ENCODE data around the gene LRRC55. TPM values are rescaled to one million over a fixed set of nuclear protein-coding genes. Genes with fewer than 3 reads are reported as not detected.

The LRRC55 gene
- total RNA-seq, 2 donors from 2014 or later: 0.04 TPM; not detected in 1

GRCh38 chr11:57240007-57240406, 58.3 kb downstream of the LRRC55 start:
- H3K36me3 Mint-ChIP-seq (ENCODE audit: low read depth): no peaks in the 10 kb centered on the region
- H3K4me1 Mint-ChIP-seq: peaks cover 55% of the 10 kb centered on the region
- TF ChIP-seq, protein P1, sequence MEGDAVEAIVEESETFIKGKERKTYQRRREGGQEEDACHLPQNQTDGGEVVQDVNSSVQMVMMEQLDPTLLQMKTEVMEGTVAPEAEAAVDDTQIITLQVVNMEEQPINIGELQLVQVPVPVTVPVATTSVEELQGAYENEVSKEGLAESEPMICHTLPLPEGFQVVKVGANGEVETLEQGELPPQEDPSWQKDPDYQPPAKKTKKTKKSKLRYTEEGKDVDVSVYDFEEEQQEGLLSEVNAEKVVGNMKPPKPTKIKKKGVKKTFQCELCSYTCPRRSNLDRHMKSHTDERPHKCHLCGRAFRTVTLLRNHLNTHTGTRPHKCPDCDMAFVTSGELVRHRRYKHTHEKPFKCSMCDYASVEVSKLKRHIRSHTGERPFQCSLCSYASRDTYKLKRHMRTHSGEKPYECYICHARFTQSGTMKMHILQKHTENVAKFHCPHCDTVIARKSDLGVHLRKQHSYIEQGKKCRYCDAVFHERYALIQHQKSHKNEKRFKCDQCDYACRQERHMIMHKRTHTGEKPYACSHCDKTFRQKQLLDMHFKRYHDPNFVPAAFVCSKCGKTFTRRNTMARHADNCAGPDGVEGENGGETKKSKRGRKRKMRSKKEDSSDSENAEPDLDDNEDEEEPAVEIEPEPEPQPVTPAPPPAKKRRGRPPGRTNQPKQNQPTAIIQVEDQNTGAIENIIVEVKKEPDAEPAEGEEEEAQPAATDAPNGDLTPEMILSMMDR (conservative IDR thresholded peaks at IDR 0.05): no peak
- no peaks in the 10 kb centered on the region for H3K27me3 Mint-ChIP-seq (ENCODE audit: insufficient read depth)
- H3K4me3 Mint-ChIP-seq: no peak overlapping the region
- H3K9me3 Mint-ChIP-seq: no peaks in the 10 kb centered on the region
- Histone ChIP-seq H3K4me1 (ENCODE audit: control insufficient read depth, insufficient read depth, low read length) (peaks cover 22% of the 10 kb centered on the region), H3K27me3 (ENCODE audit: control insufficient read depth, insufficient read depth, low read length, poor library complexity, severe bottlenecking) (no peaks in the 10 kb centered on the region), H3K9ac (ENCODE audit: extremely low read depth, low read length, poor library complexity, severe bottlenecking) (no peak overlapping the region), H3K36me3 (ENCODE audit: control insufficient read depth, insufficient read depth, low read length) (no peaks in the 10 kb centered on the region), H3K9me3 (ENCODE audit: control insufficient read depth, low read length) (no peaks in the 10 kb centered on the region), H3K4me3 (ENCODE audit: low read length) (no peak overlapping the region), H3K27ac (ENCODE audit: low read depth, low read length) (no peak overlapping the region)
- DNase-seq: no peak
- WGBS, 2 experiments (ENCODE audit: insufficient coverage in 1 of 2, insufficient read length in 1 of 2): 80 to 98% methylated on average over 1 to 2 of the region's 2 CpGs
- no peak overlapping the region for H3K27ac Mint-ChIP-seq

- H3K36me3 Mint-ChIP-seq (ENCODE audit: low read depth): no peaks in the 10 kb centered on the region
- no peak overlapping the region for H3K9ac ChIP-seq (ENCODE audit: extremely low read depth, low read length, poor library complexity, severe bottlenecking)
- TF ChIP-seq, protein P1 (conservative IDR thresholded peaks at IDR 0.05): peak; percentile 26
- no peak overlapping the region for H3K4me3 ChIP-seq (ENCODE audit: low read length)
- H3K27ac Mint-ChIP-seq: peak overlapping the region; percentile 57
- no peaks in the 10 kb centered on the region for H3K36me3 ChIP-seq (ENCODE audit: control insufficient read depth, insufficient read depth, low read length)
- H3K4me1 ChIP-seq (ENCODE audit: control insufficient read depth, insufficient read depth, low read length): peaks cover 22% of the 10 kb centered on the region
- H3K4me1 Mint-ChIP-seq: peaks cover 49% of the 10 kb centered on the region
- no peak overlapping the region for H3K27ac ChIP-seq (ENCODE audit: low read depth, low read length)
- H3K27me3 Mint-ChIP-seq (ENCODE audit: insufficient read depth): no peaks in the 10 kb centered on the region
- no peaks in the 10 kb centered on the region for H3K9me3 ChIP-seq (ENCODE audit: control insufficient read depth, low read length)
- H3K4me3 Mint-ChIP-seq: no peak overlapping the region
- H3K9me3 Mint-ChIP-seq: no peaks in the 10 kb centered on the region
- H3K27me3 ChIP-seq (ENCODE audit: control insufficient read depth, insufficient read depth, low read length, poor library complexity, severe bottlenecking): no peaks in the 10 kb centered on the region
- 33 to 39% methylated on average over 2 to 5 of the region's 5 CpGs for WGBS, 2 experiments (ENCODE audit: insufficient coverage in 1 of 2, insufficient read length in 1 of 2)
- DNase-seq: peak; percentile 89
These were observed 59.0 kb downstream of the LRRC55 start for GRCh38 chr11:57240757-57241156.

Other genes starting within 250 kb of the LRRC55 start
- gene OR5AK2, start 193.0 kb upstream of the LRRC55 start, total RNA-seq: not detected
- gene APLNR, start 55.3 kb downstream of the LRRC55 start, total RNA-seq: 1 to 10 TPM; 3.7 to 4.2 TPM
- 10 to 100 TPM; 60.4 to 73.8 TPM for gene TNKS1BP1, start 143.0 kb downstream of the LRRC55 start, total RNA-seq
- 100 to 1,000 TPM; 145 to 182 TPM for gene SSRP1, start 153.9 kb downstream of the LRRC55 start, total RNA-seq
- gene P2RX3, start 156.4 kb downstream of the LRRC55 start, total RNA-seq: not detected
- not detected for gene PRG3, start 199.2 kb downstream of the LRRC55 start, total RNA-seq
- gene PRG2, start 208.7 kb downstream of the LRRC55 start, total RNA-seq: under 1 TPM in 1 of 2 donors, not detected in 1; 0.42 TPM
- gene SLC43A3, start 245.2 kb downstream of the LRRC55 start, total RNA-seq: 10 to 100 TPM; 10.6 to 13.8 TPM